ENCODE data around the gene BBC3. TPM values are rescaled to one million over a fixed set of nuclear protein-coding genes. Genes with fewer than 3 reads are reported as not detected.
"Not testable (repeated sequence)": the region's sequence is repeated elsewhere in the genome, so short reads cannot be mapped to it uniquely, and the experiment has no call there.

Gene BBC3
- total RNA-seq, 1 donor from 2014 or later, result 1.6 TPM

- peak; percentile 12 for ATAC-seq
These were observed 26.6 kb upstream of the BBC3 start for GRCh38 chr19:47257411-47258169.

DNA sequence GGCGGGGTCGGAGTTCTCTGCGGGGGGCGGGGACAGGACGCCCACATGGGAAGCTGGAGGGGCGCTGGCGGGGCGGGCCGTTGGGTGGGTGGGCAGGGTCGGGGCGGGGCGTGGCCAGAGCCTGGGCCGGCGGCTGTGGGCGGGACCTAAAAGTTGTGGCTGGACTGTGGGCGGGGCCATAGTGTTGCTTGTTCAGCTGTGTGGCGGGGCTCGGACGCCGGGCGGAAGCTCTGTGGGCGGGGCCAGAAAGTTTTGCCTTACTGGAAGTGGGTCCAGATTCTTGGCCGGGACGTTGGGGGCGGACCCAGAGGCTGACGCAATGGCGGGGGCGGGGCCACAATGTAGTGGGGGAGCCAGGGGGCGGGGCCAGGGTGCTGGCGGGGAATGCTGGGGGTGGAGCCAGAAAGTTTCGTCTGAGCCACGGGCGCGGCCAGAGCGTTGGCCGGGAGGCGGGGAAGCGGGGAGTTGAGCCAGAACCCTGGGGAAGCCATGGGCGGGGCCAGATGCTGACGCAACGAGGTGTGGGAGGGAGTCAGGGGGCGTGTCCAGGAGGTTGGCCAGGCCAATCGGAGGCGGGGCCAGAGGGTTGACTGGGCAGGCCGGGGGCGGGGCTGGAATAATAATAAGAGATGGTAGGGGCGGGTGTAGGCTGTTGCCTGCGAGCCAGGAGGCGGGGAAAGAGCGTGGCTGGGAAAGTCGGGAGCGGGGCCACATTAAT lies 25.9 kb upstream of the BBC3 start:
- ATAC-seq, result peak; percentile 87

DNA sequence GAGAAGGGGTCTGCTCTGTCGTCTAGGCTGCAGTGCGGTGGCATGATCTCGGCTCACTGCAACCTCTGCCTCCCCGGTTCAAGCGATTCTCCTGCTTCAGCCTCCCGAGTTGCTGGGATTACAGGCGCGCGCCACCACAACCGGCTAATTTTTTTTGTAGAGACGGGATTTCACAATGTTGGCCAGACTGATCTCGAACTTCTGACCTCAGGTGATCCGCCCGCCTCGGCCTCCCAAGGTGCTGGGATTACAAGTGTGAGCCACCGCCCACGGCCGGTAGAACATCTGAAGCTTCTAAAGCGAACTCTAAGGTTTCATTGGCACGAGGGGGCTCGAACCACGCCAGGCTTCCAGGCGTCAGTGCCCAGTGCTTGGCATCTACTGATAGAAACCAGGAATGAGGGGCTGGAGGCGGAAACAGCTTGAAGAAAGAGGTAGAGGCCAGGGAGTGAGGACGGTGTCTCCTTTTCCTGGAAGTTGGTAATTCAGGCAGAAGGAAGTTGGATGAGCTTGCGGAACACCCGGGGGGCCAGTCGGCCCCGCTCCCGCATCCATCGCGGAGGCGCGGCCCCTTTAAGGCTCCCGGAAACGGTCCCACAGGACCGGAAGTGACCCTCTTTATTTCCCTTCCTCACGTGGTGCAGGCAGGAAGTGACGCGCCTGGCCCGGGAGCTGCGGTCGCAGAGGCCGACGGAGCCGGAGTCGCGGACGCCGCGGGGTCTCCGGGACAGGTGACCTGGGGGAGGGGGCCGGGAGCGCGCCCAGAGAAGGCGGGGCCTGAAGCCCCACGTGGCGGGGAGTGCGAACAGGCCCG lies 25.1 kb upstream of the BBC3 start, which contains the start of gene CCDC9:
TSS of gene CCDC9 (plus strand) at position 647 of the 814 bp plus-strand sequence. CDS start 1,876 bp downstream, outside the sequence.
- peak; percentile 67 for ATAC-seq

DNA sequence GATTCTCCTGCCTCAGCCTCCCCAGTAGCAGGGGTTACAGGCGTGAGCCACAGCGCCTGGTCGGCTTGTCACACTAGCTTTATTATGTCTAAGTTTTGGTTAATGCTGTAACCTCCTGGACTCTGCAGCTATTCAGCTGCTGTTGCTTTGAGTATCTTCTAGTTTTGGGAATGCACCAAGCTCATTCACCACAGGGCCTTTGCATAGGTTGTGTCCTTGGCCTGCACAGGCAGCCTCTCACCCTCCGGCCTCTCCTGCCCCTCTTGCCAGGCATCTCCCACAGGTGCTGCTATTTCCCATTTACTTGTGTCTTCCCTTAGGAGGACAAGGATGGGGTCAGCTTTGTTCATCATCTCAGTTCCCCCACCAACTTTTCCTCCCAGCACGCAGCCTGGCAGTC lies 23.0 kb upstream of the BBC3 start:
- no peak for ATAC-seq

- no peak for ATAC-seq
These were observed 22.5 kb upstream of the BBC3 start for GRCh38 chr19:47253467-47253881.

DNA sequence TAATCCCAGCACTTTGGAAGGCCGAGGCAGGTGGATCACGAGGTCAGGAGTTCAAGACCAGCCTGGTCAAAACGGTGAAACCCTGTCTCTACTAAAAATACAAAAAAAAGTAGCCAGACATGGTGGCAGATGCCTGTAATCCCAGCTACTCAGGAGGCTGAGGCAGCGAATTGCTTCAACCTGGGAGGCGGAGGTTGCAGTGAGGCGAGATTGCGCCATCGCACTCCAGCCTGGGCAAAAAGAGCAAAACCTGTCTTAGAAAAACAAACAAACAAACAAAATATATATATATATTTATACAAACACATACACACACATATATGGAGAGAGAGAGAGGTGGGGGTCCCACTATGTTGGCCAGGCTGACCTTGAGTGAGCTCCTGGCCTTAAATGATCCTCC lies 22.0 kb upstream of the BBC3 start:
- not testable (repeated sequence) for ATAC-seq

DNA sequence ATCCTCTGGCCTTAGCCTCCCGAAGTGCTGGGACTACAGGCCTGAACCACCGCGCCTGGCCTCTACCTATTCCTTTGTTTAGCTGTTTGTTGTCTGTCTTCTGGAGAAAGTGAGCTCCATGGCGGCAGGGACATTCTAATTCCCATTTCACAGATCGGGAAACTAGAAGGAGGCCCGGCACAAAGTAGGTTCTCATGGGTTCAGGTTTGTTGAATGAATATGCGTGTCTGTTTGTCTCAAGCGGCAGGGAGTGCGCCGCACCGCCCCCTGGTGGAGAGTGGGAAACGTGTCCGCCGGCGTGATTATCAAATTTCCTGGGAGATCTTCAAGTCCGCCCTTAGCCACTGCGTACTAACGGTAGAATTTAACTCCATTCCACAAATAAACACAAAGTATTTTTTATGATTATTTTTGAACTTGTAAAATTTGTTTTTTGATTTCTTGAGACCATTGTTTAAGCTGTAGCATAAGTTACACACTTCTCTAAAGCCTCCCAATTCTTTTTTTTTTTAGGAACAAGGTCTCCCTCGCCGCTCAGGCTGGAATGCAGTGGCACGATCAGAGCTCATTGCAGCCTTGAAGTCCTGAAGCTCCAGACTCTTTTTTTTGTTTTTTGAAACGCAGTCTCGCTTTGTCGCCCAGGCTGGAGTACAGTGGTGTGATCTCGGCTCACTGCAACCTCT lies 16.4 kb upstream of the BBC3 start:
- no peak for ATAC-seq

- peak; percentile 83 for ATAC-seq
These were observed 13.0 kb upstream of the BBC3 start for GRCh38 chr19:47243776-47244547.

DNA sequence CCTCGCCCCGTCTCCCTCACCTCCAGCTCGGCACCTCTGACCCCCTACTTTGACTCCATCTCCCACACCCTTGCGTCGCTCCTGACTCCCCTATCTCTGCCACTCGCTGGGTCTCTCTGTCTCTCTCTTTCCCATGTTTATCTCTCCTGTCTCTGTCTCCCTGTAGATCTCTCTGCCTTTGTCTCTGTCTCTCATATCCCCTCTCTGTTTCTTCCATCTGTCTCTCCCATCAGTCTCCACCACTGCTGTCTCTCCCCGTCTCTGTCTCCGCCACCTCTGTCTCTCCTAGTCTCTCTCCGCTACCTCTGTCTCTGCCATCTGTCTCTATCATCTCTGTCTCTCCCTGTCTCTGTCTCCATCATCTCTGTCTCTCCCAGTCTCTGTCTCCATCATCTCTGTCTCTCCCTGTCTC lies 12.4 kb upstream of the BBC3 start:
- no peak for ATAC-seq

GRCh38 chr19:47241919-47242577 lies 11.0 kb upstream of the BBC3 start:
- peak; percentile 0 for ATAC-seq

DNA sequence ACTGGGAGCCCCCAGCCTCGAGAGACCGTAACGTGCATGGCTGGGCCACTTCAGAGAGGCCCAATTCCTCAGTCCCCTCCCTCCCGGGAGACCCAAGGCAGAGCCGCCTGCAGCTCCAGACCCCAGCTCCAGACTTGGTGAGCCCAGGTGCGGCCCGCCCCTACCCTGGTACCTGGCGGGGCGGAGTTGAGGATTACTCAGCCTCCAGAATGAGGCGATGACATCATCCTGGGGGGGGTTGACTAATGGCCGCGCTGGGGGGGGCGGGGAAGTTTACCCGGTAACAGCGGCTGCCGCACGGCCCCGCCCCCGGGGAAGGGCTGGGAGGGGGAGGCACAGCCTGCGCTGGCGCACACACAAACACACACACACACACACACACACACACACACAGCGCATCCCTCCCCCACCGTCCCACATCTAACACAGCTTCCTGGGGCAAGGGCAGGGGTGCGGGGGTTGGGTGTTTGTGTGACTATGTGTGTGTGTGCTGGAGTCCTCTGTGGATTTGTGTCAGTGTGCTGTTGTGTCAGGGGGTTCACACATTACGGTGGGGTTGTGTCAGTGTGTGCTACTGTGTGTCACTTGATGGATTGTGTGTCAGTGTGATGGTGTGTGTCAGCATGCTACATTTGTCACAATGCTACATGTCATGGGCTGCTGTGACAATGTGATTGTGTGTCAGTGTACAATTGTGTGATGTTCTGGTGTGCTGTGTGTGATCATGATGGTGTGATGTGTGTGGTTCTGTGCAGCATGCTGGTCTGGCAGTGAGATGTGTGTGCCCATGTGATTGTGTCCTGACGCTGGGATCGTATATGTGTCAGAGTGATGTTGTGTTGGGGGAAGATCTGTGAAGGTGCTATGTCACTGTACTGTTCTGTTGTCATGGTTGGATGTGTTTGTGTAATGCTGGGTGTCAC lies 10.3 kb upstream of the BBC3 start:
- ATAC-seq, result peak; percentile 77

DNA sequence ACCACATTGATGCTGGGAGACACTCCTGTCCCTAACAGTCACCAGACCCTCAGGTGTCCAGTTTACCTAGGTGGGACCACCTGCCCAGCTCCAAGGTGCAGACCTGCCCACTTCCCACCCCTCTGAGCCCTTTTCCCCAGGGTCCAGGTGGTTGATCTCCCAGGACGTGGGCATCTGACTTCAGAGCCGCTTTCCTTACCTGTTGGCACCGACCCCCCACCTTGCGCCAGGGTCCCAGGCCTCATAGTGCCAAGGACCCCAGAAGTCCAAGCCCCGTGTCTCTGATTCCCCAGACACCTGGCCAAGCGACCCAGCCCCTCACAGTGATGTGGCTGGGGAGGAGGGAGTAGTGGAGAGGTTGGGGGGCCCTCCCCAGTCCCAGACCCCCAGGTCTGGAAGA lies 9.6 kb upstream of the BBC3 start:
- no peak for ATAC-seq

DNA sequence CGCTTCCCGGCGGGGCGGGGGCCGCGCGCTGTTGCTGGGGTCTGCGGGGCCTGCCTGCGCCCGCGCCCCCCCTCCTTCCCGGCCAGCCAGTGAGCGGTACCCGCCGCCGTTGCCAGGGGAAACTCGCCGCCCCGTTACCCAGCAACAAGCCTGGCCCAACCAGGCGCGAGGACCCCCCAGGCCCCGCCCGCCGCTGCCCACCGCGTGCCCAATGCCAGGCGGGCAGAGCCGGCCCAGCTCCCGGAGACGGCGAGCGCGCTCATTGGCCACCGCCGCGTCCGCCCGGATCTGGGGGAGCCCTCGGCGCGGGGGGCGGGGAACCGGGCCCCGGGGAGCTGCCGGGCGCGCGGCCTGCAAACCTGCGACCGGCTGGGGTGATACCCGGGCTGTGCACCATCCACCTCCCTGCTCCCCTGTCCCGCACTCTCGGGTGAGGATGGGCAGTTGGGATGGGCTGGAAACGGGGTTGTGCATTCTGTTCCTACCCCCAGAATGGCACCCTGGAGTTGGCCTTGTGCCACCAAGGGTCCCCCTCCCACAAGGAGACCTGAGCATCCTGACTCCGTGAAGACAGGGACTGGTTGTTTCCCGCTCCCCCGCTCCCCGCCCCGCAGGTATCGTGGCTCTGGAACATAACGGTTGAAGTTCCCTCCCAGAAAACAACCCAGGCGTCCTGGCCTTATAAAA lies 8.8 kb upstream of the BBC3 start:
- no peak for ATAC-seq

DNA sequence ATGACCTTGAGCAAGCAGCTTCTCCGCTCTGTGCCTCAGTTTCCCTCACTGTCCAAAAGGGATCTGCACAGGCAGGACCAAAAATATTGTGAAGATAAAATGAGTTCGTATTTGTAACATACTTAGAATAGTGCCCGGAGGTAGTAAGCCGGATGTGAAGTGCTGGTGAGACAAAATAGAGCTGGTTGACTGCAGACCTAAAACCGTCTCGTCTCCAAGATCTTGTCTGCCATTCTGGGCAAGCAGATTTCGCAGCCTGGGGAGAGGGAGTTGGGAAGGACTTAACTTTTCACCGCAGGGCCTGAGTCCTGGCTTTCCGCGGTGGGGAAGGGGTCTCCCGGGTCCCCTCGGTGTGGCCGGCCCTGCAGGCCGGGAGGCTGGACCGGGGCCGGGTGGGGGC lies 8.2 kb upstream of the BBC3 start:
- no peak for ATAC-seq

GRCh38 chr19:47236072-47236675 lies 5.2 kb upstream of the BBC3 start:
- ATAC-seq, result no peak

- ATAC-seq, result peak; percentile 33
These were observed 1.6 kb upstream of the BBC3 start for GRCh38 chr19:47232422-47233211.

GRCh38 chr19:47231215-47232054 lies 436 bp upstream of the BBC3 start:
- peak; percentile 61 for ATAC-seq

All from esophagus mucosa (tissue), 1 donor.